OCI-LY7 (cell line): ENCODE measurements around the gene RELCH. TPM values are rescaled to one million over a fixed set of nuclear protein-coding genes. Genes with fewer than 3 reads are reported as not detected.

Experiments
- BruUV-seq: library from RNA; stranded (reverse); fragments of 400-500 nt; replicated peaks from 2 replicates; lab custom pipeline; 2021; lab: Mats Ljungman, UMichigan
- CTCF ChIA-PET: fragments of 300-600 bp; sonication (Branson Sonifier 250); formaldehyde crosslinking; loops from one replicate; lab custom pipeline; 2022; ENCODE audit warnings: antibody characterized with exemption; ENCODE audit not compliant: unreplicated experiment; lab: Charles Lee
- POLR2A ChIA-PET: fragments of 300-600 bp; sonication (Branson Sonifier 250); formaldehyde crosslinking; loops from one replicate; lab custom pipeline; 2022; ENCODE audit warnings: antibody characterized with exemption; lab: Charles Lee
- DNase-seq: peaks from one replicate; pipeline ENCODE4 v3.0.0-alpha.2; 2015; ENCODE audit warnings: low spot score
- H2AFZ ChIP-seq: fragments of 200-600 bp; sonication (generic), shearing (Covaris generic); 2 replicates; pipeline ENCODE4 v1.6.1; 2014; ENCODE audit warnings: mild to moderate bottlenecking, antibody characterized with exemption, low read length, moderate library complexity
- H3K27ac ChIP-seq: fragments of 200-600 bp; sonication (generic); 2 replicates; pipeline ENCODE4 v1.5.1; 2014; ENCODE audit warnings: mixed run types, low read depth, mild to moderate bottlenecking, moderate library complexity, low read length, inconsistent platforms; ENCODE audit not compliant: poor library complexity, severe bottlenecking
- H3K36me3 ChIP-seq: fragments of 200-600 bp; sonication (generic); 2 replicates; pipeline ENCODE4 v1.6.1; 2014; ENCODE audit warnings: mild to moderate bottlenecking, antibody characterized with exemption, low read length, moderate library complexity, mixed read lengths; ENCODE audit not compliant: insufficient read depth
- H3K4me1 ChIP-seq: fragments of 200-600 bp; sonication (generic); 2 replicates; pipeline ENCODE4 v1.5.1; 2014; ENCODE audit warnings: mild to moderate bottlenecking, low read length; ENCODE audit not compliant: insufficient read depth, poor library complexity, severe bottlenecking
- H3K4me2 ChIP-seq: fragments of 200-600 bp; sonication (generic); 2 replicates; pipeline ENCODE4 v1.6.1; 2014; ENCODE audit warnings: mild to moderate bottlenecking, low read length
- H3K4me3 ChIP-seq: fragments of 200-600 bp; sonication (generic); 2 replicates; pipeline ENCODE4 v1.5.1; 2014; ENCODE audit warnings: mild to moderate bottlenecking, low read depth, low read length; ENCODE audit not compliant: poor library complexity, severe bottlenecking
- H3K79me2 ChIP-seq: fragments of 200-600 bp; sonication (generic); 2 replicates; pipeline ENCODE4 v1.6.1; 2016; ENCODE audit warnings: low read depth, mild to moderate bottlenecking, low read length, moderate library complexity, mixed read lengths; ENCODE audit not compliant: insufficient read depth
- H3K9me2 ChIP-seq: fragments of 200-600 bp; sonication (generic); 2 replicates; pipeline ENCODE4 v1.6.1; 2016; ENCODE audit warnings: mild to moderate bottlenecking, low read length, mixed read lengths; ENCODE audit not compliant: insufficient read depth
- H3K9me3 ChIP-seq: fragments of 200-600 bp; sonication (generic); 2 replicates; pipeline ENCODE4 v1.6.1; 2014; ENCODE audit warnings: mild to moderate bottlenecking, mixed run types, low read length, mixed read lengths
- H4K20me1 ChIP-seq: fragments of 200-600 bp; sonication (generic); 2 replicates; pipeline ENCODE4 v1.6.1; 2014; ENCODE audit warnings: mild to moderate bottlenecking, antibody characterized with exemption, low read length, moderate library complexity, mixed read lengths; ENCODE audit not compliant: insufficient read depth
- EZH2phosphoT487 ChIP-seq: fragments of 200-600 bp; sonication (generic); IDR thresholded peaks from 2 replicates; pipeline ENCODE4 v1.6.1; 2018; ENCODE audit warnings: low read depth, borderline replicate concordance, mild to moderate bottlenecking, mixed run types, antibody characterized with exemption, low read length, moderate library complexity, mixed read lengths
- intact Hi-C: fragments of 100-400 bp; cut with micrococcal nuclease; formaldehyde crosslinking; loops from one replicate; pipeline ENCODE4 v1.10.0; 2022; ENCODE audit not compliant: unreplicated experiment
- total RNA-seq, 2 experiments: library from RNA; depleted of rRNA in 1 of 2; stranded (reverse); fragments of >200 nt in 1 of 2; shearing (Covaris generic) in 1 of 2; gene quantifications; 2 replicates each; pipeline ENCODE4 v1.2.3, GENCODE V29; 2014 to 2022
- TF ChIP-seq, protein P1 (sequence below): fragments of 200-600 bp; sonication (generic); conservative IDR thresholded peaks from 2 replicates; pipeline ENCODE4 v1.5.1; 2014; ENCODE audit warnings: mild to moderate bottlenecking, antibody characterized with exemption, low read length, moderate library complexity, mixed read lengths

Gene RELCH
- total RNA-seq, 2 experiments from 2014 or later: 21.2 to 23.1 TPM

DNA sequence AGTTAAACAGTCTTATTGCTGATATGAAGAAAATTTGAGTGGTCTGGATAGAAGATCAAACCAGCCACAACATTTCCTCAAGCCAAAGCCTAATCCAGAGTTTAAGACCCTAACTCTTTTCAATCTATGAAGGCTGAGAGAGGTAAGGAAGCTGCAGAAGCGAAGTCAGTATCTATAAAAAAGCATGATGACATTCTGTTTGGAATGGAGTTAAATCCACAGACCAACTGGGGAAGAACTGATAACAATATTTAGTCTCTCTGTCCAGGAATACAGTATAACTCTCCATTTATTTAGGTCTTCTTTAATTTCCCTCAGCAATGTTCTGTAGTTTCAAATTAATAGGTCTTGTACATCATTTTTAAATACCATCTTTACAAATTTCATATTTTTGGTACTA, 16.2 kb upstream of the RELCH start:
- Histone ChIP-seq H2AFZ (no peak overlapping the region), H3K4me3 (no peak overlapping the region), H3K79me2 (0 out of 2 replicates have a peak, but pooled peaks cover 3% of the 10 kb centered on the region), H4K20me1 (no peaks in the 10 kb centered on the region), H3K9me3 (no peaks in the 10 kb centered on the region), H3K4me1 (no peaks in the 10 kb centered on the region), H3K27ac (no peak overlapping the region), H3K36me3 (no peaks in the 10 kb centered on the region; the same call in 1 of the 2 replicates), H3K4me2 (no peak overlapping the region), H3K9me2 (no peaks in the 10 kb centered on the region)
- DNase-seq: no peak
- intact Hi-C loops: no loop called here
- ChIA-PET POLR2A (no interaction called here), CTCF (no interaction called here)
- no peak for TF ChIP-seq EZH2phosphoT487
- TF ChIP-seq, protein P1, sequence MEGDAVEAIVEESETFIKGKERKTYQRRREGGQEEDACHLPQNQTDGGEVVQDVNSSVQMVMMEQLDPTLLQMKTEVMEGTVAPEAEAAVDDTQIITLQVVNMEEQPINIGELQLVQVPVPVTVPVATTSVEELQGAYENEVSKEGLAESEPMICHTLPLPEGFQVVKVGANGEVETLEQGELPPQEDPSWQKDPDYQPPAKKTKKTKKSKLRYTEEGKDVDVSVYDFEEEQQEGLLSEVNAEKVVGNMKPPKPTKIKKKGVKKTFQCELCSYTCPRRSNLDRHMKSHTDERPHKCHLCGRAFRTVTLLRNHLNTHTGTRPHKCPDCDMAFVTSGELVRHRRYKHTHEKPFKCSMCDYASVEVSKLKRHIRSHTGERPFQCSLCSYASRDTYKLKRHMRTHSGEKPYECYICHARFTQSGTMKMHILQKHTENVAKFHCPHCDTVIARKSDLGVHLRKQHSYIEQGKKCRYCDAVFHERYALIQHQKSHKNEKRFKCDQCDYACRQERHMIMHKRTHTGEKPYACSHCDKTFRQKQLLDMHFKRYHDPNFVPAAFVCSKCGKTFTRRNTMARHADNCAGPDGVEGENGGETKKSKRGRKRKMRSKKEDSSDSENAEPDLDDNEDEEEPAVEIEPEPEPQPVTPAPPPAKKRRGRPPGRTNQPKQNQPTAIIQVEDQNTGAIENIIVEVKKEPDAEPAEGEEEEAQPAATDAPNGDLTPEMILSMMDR: no peak
- BruUV-seq: no TSS peak

DNA sequence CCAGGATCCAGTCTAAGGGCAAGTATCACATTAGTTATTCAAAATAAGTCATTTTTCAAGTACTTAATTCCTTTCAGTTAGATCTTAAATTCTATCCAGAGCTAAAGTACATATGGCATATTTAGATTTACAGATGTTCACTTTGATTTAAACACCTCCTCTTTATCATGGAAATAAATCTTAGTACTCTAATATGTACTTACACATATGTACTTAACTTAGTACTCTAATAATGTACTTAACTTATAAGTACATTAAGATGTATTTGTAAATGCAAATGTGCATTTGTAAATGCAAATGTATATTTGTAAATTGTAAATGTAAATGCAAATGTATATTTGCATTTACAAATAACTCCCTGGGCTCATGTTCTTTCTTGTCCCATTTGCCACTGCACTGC, 14.8 kb upstream of the RELCH start:
- POLR2A ChIA-PET: no interaction called here
- no peak overlapping the region for H3K4me2 ChIP-seq
- no peaks in the 10 kb centered on the region; the same call in 1 of the 2 replicates for H3K36me3 ChIP-seq
- TF ChIP-seq, protein P1: no peak
- no peak for TF ChIP-seq EZH2phosphoT487
- no TSS peak for BruUV-seq
- no peak for DNase-seq
- no peak overlapping the region for H2AFZ ChIP-seq
- no peak overlapping the region for H3K27ac ChIP-seq
- no peak overlapping the region for H3K4me3 ChIP-seq
- CTCF ChIA-PET: no interaction called here
- no peaks in the 10 kb centered on the region for H4K20me1 ChIP-seq
- H3K79me2 ChIP-seq: 0 out of 2 replicates have a peak, but pooled peaks cover 3% of the 10 kb centered on the region
- intact Hi-C loops: no loop called here
- peaks cover 4% of the 10 kb centered on the region for H3K4me1 ChIP-seq
- H3K9me2 ChIP-seq: no peaks in the 10 kb centered on the region
- H3K9me3 ChIP-seq: no peaks in the 10 kb centered on the region

DNA sequence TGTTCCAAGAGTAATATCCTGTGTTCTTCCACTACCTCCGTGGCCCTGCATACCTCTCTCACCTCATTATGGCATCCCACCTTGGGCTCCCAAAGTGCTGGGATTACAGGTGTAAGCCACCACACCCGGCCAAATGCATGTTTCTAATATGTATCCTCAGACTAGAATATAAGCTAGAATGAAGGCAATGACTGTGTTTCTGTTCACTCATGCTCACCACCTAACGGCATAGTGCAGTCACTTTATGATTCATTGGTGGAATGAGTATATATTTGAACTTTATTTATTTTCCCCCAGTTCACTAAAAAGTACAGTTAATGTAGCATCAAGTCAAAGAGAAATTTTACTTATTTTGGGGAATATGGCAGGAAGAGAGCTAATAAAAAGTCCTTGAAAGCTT, 11.5 kb upstream of the RELCH start:
- intact Hi-C loops: no loop called here
- Histone ChIP-seq H3K4me2 (no peak overlapping the region), H3K9me2 (no peaks in the 10 kb centered on the region), H3K4me3 (no peak overlapping the region), H4K20me1 (no peaks in the 10 kb centered on the region), H3K79me2 (peaks cover 22% of the 10 kb centered on the region; the same call in 1 of the 2 replicates), H3K9me3 (no peaks in the 10 kb centered on the region), H3K4me1 (peaks cover 35% of the 10 kb centered on the region), H3K36me3 (no peaks in the 10 kb centered on the region; the same call in 1 of the 2 replicates), H2AFZ (no peak overlapping the region), H3K27ac (no peak overlapping the region)
- TF ChIP-seq EZH2phosphoT487: no peak
- TF ChIP-seq, protein P1: no peak
- CTCF ChIA-PET: no interaction called here
- DNase-seq: no peak
- POLR2A ChIA-PET: no interaction called here
- no TSS peak for BruUV-seq
